ENCODE data around the gene SPTBN1.

- TF ChIP-seq CTCF (conservative IDR thresholded peaks at IDR 0.05) (no peak), EZH2 (IDR thresholded peaks at IDR 0.05; ENCODE audit: low read depth) (no peak)
Observed at GRCh38 chr2:54469484-54470053, 13.4 kb downstream of the SPTBN1 start.

All from PC-9 (cell line).